K562 (cell line): ENCODE data around the gene CSK. TPM values are rescaled to one million over a fixed set of nuclear protein-coding genes. Genes with fewer than 3 reads are reported as not detected.

ENCODE experiments used
- ATAC-seq: fragments of 200-7000 bp; cut with Tn5 transposase; 3 replicates; pipeline ENCODE4 v1.9.1; 2020; ENCODE audit warnings: moderate library complexity
- BruUV-seq: library from RNA; stranded (reverse); fragments of 400-500 nt; replicated peaks from 2 replicates; lab custom pipeline; 2021; lab: Mats Ljungman, UMichigan
- CTCF ChIA-PET: fragments of 300-600 bp; formaldehyde crosslinking; extraction: SDS; loops from one replicate; lab custom pipeline; 2021; ENCODE audit warnings: low intra/inter-chr PET ratio; lab: Yijun Ruan, JAX
- POLR2A ChIA-PET: fragments of 300-600, 350-650 bp; sonication (Branson Sonifier 250); formaldehyde crosslinking; extraction: SDS; loops from one replicate; lab custom pipeline; 2021; ENCODE audit warnings: antibody characterized with exemption, inconsistent platforms; lab: Yijun Ruan, JAX
- DNase-seq, 4 experiments: peaks; one replicate each; pipeline versions ENCODE4 v3.0.0 to v3.0.0-alpha.2; 2011 to 2018; ENCODE audit warnings: low spot score in 3 of 4, mixed read lengths in 3 of 4; ENCODE audit errors: extremely low read depth in 1 of 4
- FAIRE-seq: peaks from 2 replicates; lab custom pipeline; 2011; peaks lifted over from hg19 to GRCh38; lab: Jason Lieb, UNC
- H2AFZ ChIP-seq: 2 replicates; pipeline ENCODE4 v1.6.0; 2011; ENCODE audit warnings: low read depth, low read length, control low read depth, inconsistent platforms
- H3K27ac ChIP-seq: fragments of 200-600 bp; 3 replicates; pipeline ENCODE4 v1.8.0; 2011; ENCODE audit warnings: low read depth, mild to moderate bottlenecking, control low read depth, inconsistent platforms, low read length, moderate library complexity, mixed read lengths; ENCODE audit errors: extremely low read depth
- H3K27me3 ChIP-seq, 2 experiments: fragments of 300-600 bp in 1 of 2; 2 replicates in 1 of 2; 3 replicates in 1 of 2; pipeline versions ENCODE4 v1.6.0 to v1.8.0; 2011; ENCODE audit warnings: inconsistent platforms in 2 of 2, low read length in 2 of 2, mild to moderate bottlenecking in 1 of 2, mixed read lengths in 1 of 2, moderate library complexity in 1 of 2; ENCODE audit not compliant: control insufficient read depth in 2 of 2, insufficient read depth in 2 of 2
- H3K36me3 ChIP-seq: fragments of 300-600 bp; 3 replicates; pipeline ENCODE4 v1.8.0; 2011; ENCODE audit warnings: mild to moderate bottlenecking, low read length, inconsistent platforms; ENCODE audit not compliant: control insufficient read depth, insufficient read depth
- H3K4me1 ChIP-seq, 2 experiments: fragments of 200-600 bp in 1 of 2; replicated peaks in 1 of 2; 2 replicates in 1 of 2; 3 replicates in 1 of 2; pipeline versions ENCODE4 v1.5.1 to v1.8.0; 2011; ENCODE audit warnings: inconsistent platforms in 2 of 2, low read length in 2 of 2, mild to moderate bottlenecking in 1 of 2, mixed read lengths in 1 of 2, moderate library complexity in 1 of 2; ENCODE audit not compliant: control insufficient read depth in 2 of 2, insufficient read depth in 2 of 2
- H3K4me2 ChIP-seq: 2 replicates; pipeline ENCODE4 v1.6.1; 2011; ENCODE audit warnings: low read length, control low read depth, inconsistent platforms, mixed read lengths; ENCODE audit not compliant: insufficient read depth
- H3K4me3 ChIP-seq: fragments of 200-600 bp; sonication (generic), shearing (Covaris generic); 2 replicates; pipeline ENCODE4 v1.5.1; 2016; ENCODE audit warnings: control low read depth, inconsistent platforms
- H3K79me2 ChIP-seq: fragments of 200-600 bp; 3 replicates; pipeline ENCODE4 v1.8.0; 2011; ENCODE audit warnings: low read length, inconsistent platforms; ENCODE audit not compliant: control insufficient read depth, insufficient read depth
- H3K9ac ChIP-seq, 2 experiments: 2 replicates each; pipeline versions ENCODE4 v1.6.0 to v1.6.1; 2011; ENCODE audit warnings: low read depth in 2 of 2, low read length in 2 of 2, control low read depth in 1 of 2, inconsistent platforms in 1 of 2, mild to moderate bottlenecking in 1 of 2, mixed read lengths in 1 of 2; ENCODE audit not compliant: insufficient read depth in 1 of 2
- H3K9me1 ChIP-seq: one replicate; pipeline ENCODE4 v1.6.0; 2011; ENCODE audit warnings: inconsistent platforms, mild to moderate bottlenecking, low read length, moderate library complexity; ENCODE audit not compliant: control insufficient read depth, insufficient read depth
- H3K9me3 ChIP-seq: replicated peaks from 2 replicates; pipeline ENCODE4 v1.5.1; 2011; ENCODE audit warnings: low read depth, low read length, inconsistent platforms; ENCODE audit not compliant: control insufficient read depth, insufficient read depth
- H4K20me1 ChIP-seq: replicated peaks from 2 replicates; pipeline ENCODE4 v1.6.1; 2011; ENCODE audit warnings: low read length, inconsistent platforms, mixed read lengths; ENCODE audit not compliant: control insufficient read depth, insufficient read depth
- ARID4B ChIP-seq: sonication (generic); formaldehyde crosslinking; IDR thresholded peaks from 2 replicates; pipeline ENCODE4 v1.8.0; 2022; ENCODE audit warnings: mild to moderate bottlenecking, missing genetic modification reagents
- CBX2 ChIP-seq: fragments of 200-600 bp; sonication (generic); IDR thresholded peaks from one replicate; pipeline ENCODE4 v1.6.1; 2012; ENCODE audit warnings: mild to moderate bottlenecking, low read length, inconsistent platforms; ENCODE audit not compliant: insufficient read depth, poor library complexity, severe bottlenecking
- MAFG ChIP-seq: fragments of 450-650 bp; conservative IDR thresholded peaks from 2 replicates; pipeline ENCODE4 v1.6.1; 2016; ENCODE audit warnings: missing genetic modification characterization, missing compliant biosample characterization
- MAX ChIP-seq: sonication (generic); formaldehyde crosslinking; IDR thresholded peaks from 2 replicates; pipeline ENCODE4 v1.9.0; 2022; ENCODE audit warnings: mild to moderate bottlenecking, missing genetic modification reagents
- POLR2G ChIP-seq: fragments of 200-400 bp; formaldehyde crosslinking; IDR thresholded peaks from 2 replicates; pipeline ENCODE4 v1.6.1; 2017; ENCODE audit warnings: low read depth, mild to moderate bottlenecking, antibody characterized with exemption, low read length, moderate library complexity
- RNF219 ChIP-seq: fragments of 250-450 bp; sonication (Bioruptor Pico); IDR thresholded peaks from 2 replicates; pipeline ENCODE4 v1.5.0; 2022; ENCODE audit warnings: mild to moderate bottlenecking
- SMARCC2 ChIP-seq: fragments of 450-650 bp; IDR thresholded peaks from 2 replicates; pipeline ENCODE4 v1.6.1; 2017; ENCODE audit warnings: antibody characterized with exemption, moderate library complexity, mild to moderate bottlenecking, low read depth
- ZNF12 ChIP-seq: sonication (generic); formaldehyde crosslinking; IDR thresholded peaks from 2 replicates; pipeline ENCODE4 v1.4.0; 2020; ENCODE audit warnings: mild to moderate bottlenecking, missing genetic modification reagents
- ZNF395 ChIP-seq: fragments of 200-800 bp; sonication (Bioruptor generic); IDR thresholded peaks from 2 replicates; pipeline ENCODE4 v1.6.1; 2017; ENCODE audit warnings: missing genetic modification characterization, missing compliant biosample characterization
- WGBS: fragments of 100-300 bp; shearing (Covaris generic); methylation state at CpG from one replicate; pipeline ENCODE4 v1.1.6; 2016; ENCODE audit warnings: low coverage, mixed read lengths; ENCODE audit not compliant: insufficient coverage; ENCODE audit errors: missing lambda C conversion rate; 5-methylcytosine and 5-hydroxymethylcytosine counted together
- in situ Hi-C: fragments of 300-500 bp; cut with MboI; formaldehyde crosslinking; loops from 4 replicates; pipeline ENCODE4 v1.15.0; 2018; ENCODE audit warnings: inconsistent platforms, mixed read lengths
- intact Hi-C: fragments of 100-400 bp; cut with micrococcal nuclease; formaldehyde crosslinking; loops from 2 replicates; pipeline ENCODE4 v1.14.2; 2022
- polyA plus RNA-seq, 8 experiments: library from polyadenylated mRNA; depleted of rRNA in 4 of 8; stranded (reverse) in 5 of 8; unstranded in 3 of 8; fragments of >200 nt; fragmentation: Nextera tagmentation in 2 of 8; fragmentation: Illumina TruSeq in 1 of 8; extraction: Ambion mirVana in 2 of 8; extraction: Trizol in 1 of 8; gene quantifications; 2 replicates each; pipeline versions ENCODE4 v1.2.1 to v1.2.3, GENCODE V29; 2011 to 2014; ENCODE audit warnings: inconsistent platforms in 1 of 8, missing spikeins in 1 of 8
- total RNA-seq, 7 experiments: library from RNA; depleted of rRNA in 6 of 7; stranded (reverse); fragments of >200 nt in 6 of 7; fragmentation: Illumina TruSeq in 2 of 7; extraction: Trizol in 2 of 7; gene quantifications; 2 replicates each; pipeline versions ENCODE4 v1.2.1 to v1.2.3, GENCODE V29; 2011 to 2021; ENCODE audit warnings: low replicate concordance in 1 of 7

The CSK gene
- total and polyA plus RNA-seq, 9 of the 15 experiments (the other 6 are each of a cell fraction or from before 2014, with no cell fraction given): 1.5 to 112 (median 22.5) TPM

GRCh38 chr15:74783808-74784175, 1.9 kb downstream of the CSK start:
- Histone ChIP-seq H3K27ac (peak overlapping the region; percentile 69), H2AFZ (no peak overlapping the region), H3K4me2 (peak overlapping the region; percentile 92), H3K4me3 (peak overlapping the region; percentile 78), H3K79me2 (peaks cover 66% of the 10 kb centered on the region), H3K4me1 (peaks cover 62 to 70% of the 10 kb centered on the region in 2 experiments), H3K9me1 (no peaks in the 10 kb centered on the region), H3K36me3 (peaks cover 41% of the 10 kb centered on the region; the same call in 2 of the 3 replicates), H4K20me1 (peaks cover 21% of the 10 kb centered on the region), H3K9ac (peak overlapping the region; percentile 73 to 93), H3K27me3 (no peaks in the 10 kb centered on the region), H3K9me3 (no peaks in the 10 kb centered on the region)
- no peak for ATAC-seq
- WGBS: 50% methylated on average over 3 of the region's 3 CpGs
- in situ Hi-C loops: no loop called here
- ChIA-PET CTCF (interaction anchor here (1.0 kb wide), 1 partner anchor 18 kb away, joined by 3 read pairs; no protein-coding TSS in a partner anchor), POLR2A (interaction anchor here (0.6 to 1.5 kb wide), 5 partner anchors 14 to 319 kb away, joined by 3 to 4 read pairs (median 3); no protein-coding TSS in a partner anchor)
- DNase-seq: no peak
- FAIRE-seq: no peak
- intact Hi-C loops: no loop called here
- TF ChIP-seq SMARCC2 (no peak), CBX2 (no peak), MAX (CRISPR knock-in tag) (peak; percentile 30; the same call in 1 of the 2 replicates), POLR2G (0 out of 2 replicates have a peak, but pooled peaks have one; percentile 2), ZNF12 (CRISPR knock-in tag) (no peak), MAFG (no peak), ZNF395 (CRISPR knock-in tag) (0 out of 2 replicates have a peak, but pooled peaks have one; percentile 7), ARID4B (CRISPR knock-in tag) (0 out of 2 replicates have a peak, but pooled peaks have one; percentile 13), RNF219 (CRISPR knock-in tag) (no peak)
- BruUV-seq: no TSS peak
